ENCODE measurements around the gene ZSWIM5. TPM values are rescaled to one million over a fixed set of nuclear protein-coding genes. Genes with fewer than 3 reads are reported as not detected.

ZSWIM5 gene
- total and polyA plus RNA-seq, 9 of the 15 experiments (the other 6 are each of a cell fraction or from before 2014, with no cell fraction given) = under 0.01 to 0.07 (median 0.03) TPM; not detected in 3

- TF ChIP-seq SAP30 (IDR thresholded peaks at IDR 0.05; ENCODE audit: borderline replicate concordance, insufficient read depth, low read depth, low read length, poor library complexity, severe bottlenecking) (peak; percentile 96), CEBPG (CRISPR knock-in tag; IDR thresholded peaks at IDR 0.05) (no peak), CEBPG (tag; conservative IDR thresholded peaks at IDR 0.05 in 1 of 2, IDR thresholded peaks at IDR 0.05 in 1 of 2) (no peak), E2F3 (CRISPR knock-in tag; IDR thresholded peaks at IDR 0.05) (no peak), ERF (CRISPR knock-in tag; IDR thresholded peaks at IDR 0.05) (0 out of 2 replicates have a peak, but pooled peaks have one; percentile 27), MAX (CRISPR knock-in tag; IDR thresholded peaks at IDR 0.05) (peak; percentile 69), ZNF707 (CRISPR knock-in tag; conservative IDR thresholded peaks at IDR 0.05) (no peak), XRCC3 (IDR thresholded peaks at IDR 0.05) (no peak), SAFB (IDR thresholded peaks at IDR 0.05; ENCODE audit: borderline replicate concordance, low read depth, low read length) (no peak), KDM4B (IDR thresholded peaks at IDR 0.05; ENCODE audit: borderline replicate concordance in 2 of 2, low read depth in 1 of 2) (no peak), BCOR (IDR thresholded peaks at IDR 0.05) (no peak), GTF2B (IDR thresholded peaks at IDR 0.05; ENCODE audit: extremely low read depth, insufficient read length) (peak; percentile 30), FOSL1 (tag; conservative IDR thresholded peaks at IDR 0.05) (no peak), DMBX1 (CRISPR knock-in tag; IDR thresholded peaks at IDR 0.05; ENCODE audit: borderline replicate concordance) (no peak), KLF16 (IDR thresholded peaks at IDR 0.05) (no peak), STAG1 (CRISPR knock-in tag; IDR thresholded peaks at IDR 0.05; ENCODE audit: borderline replicate concordance) (no peak), BRF1 (IDR thresholded peaks at IDR 0.05; ENCODE audit: borderline replicate concordance, extremely low read depth, insufficient read length) (no peak), SMAD1 (IDR thresholded peaks at IDR 0.05; ENCODE audit: low read depth, low read length, partially characterized antibody) (peak; percentile 93), ZNF3 (CRISPR knock-in tag; IDR thresholded peaks at IDR 0.05) (0 out of 2 replicates have a peak, but pooled peaks have one; percentile 32), HDAC2 (IDR thresholded peaks at IDR 0.05) (0 out of 2 replicates have a peak, but pooled peaks have one; percentile 15), LARP7 (IDR thresholded peaks at IDR 0.05) (0 out of 2 replicates have a peak, but pooled peaks have one; percentile 41), ETV6 (IDR thresholded peaks at IDR 0.05; ENCODE audit: borderline replicate concordance in 1 of 2, low read depth in 2 of 2, low read length in 1 of 2) (no peak), ETV6 (CRISPR knock-in tag; IDR thresholded peaks at IDR 0.05; ENCODE audit: borderline replicate concordance) (no peak), MAFK (IDR thresholded peaks at IDR 0.05; ENCODE audit: low read length) (peak; percentile 92), ZNF586 (CRISPR knock-in tag; conservative IDR thresholded peaks at IDR 0.05) (no peak), KDM2B (CRISPR knock-in tag; IDR thresholded peaks at IDR 0.05) (no peak), TAL1 (IDR thresholded peaks at IDR 0.05) (no peak), ZNF384 (IDR thresholded peaks at IDR 0.05; ENCODE audit: low read depth, low read length) (no peak), PHTF2 (CRISPR knock-in tag; IDR thresholded peaks at IDR 0.05) (no peak), CBX3 (IDR thresholded peaks at IDR 0.05; ENCODE audit: borderline replicate concordance in 1 of 2, low read length in 2 of 2) (peak in 1 of 2 experiments; percentile 16; a peak in 1 of 3 replicates), NBN (IDR thresholded peaks at IDR 0.05; ENCODE audit: low read depth) (no peak), SMARCA5 (IDR thresholded peaks at IDR 0.05) (peak; percentile 75; the same call in 1 of the 2 replicates)
These were observed 194.4 kb downstream of the ZSWIM5 start, which contains the start of gene UROD (continued) for GRCh38 chr1:45011837-45012638.
